HepG2 (cell line): Measurements from ENCODE around the gene PTGDS.

Source experiments
- BRCA1 ChIP-seq: sonication (generic); formaldehyde crosslinking; IDR thresholded peaks from 2 replicates; pipeline ENCODE4 v1.4.0; 2020; ENCODE audit warnings: missing genetic modification reagents
- CTCF ChIP-seq: sonication (generic); formaldehyde crosslinking; IDR thresholded peaks from 2 replicates; pipeline ENCODE4 v1.5.0; 2020; ENCODE audit warnings: mild to moderate bottlenecking, missing genetic modification reagents, moderate library complexity
- MXD1 ChIP-seq: sonication (generic); formaldehyde crosslinking; IDR thresholded peaks from 2 replicates; pipeline ENCODE4 v1.4.0; 2020; ENCODE audit warnings: mild to moderate bottlenecking, missing genetic modification reagents
- MXI1 ChIP-seq: IDR thresholded peaks from 3 replicates; pipeline ENCODE4 v1.6.1; 2012; ENCODE audit warnings: low read depth, low read length, inconsistent platforms, borderline replicate concordance
- PBX3 ChIP-seq: sonication (generic); formaldehyde crosslinking; IDR thresholded peaks from 2 replicates; pipeline ENCODE4 v1.8.1; 2023; ENCODE audit warnings: missing genetic modification reagents, inconsistent platforms, borderline replicate concordance
- PHB2 ChIP-seq: fragments of 450-650 bp; IDR thresholded peaks from 2 replicates; pipeline ENCODE4 v1.6.1; 2018; ENCODE audit not compliant: partially characterized antibody
- PHF8 ChIP-seq: sonication (generic); formaldehyde crosslinking; IDR thresholded peaks from 2 replicates; pipeline ENCODE4 v1.5.0; 2020; ENCODE audit warnings: missing genetic modification reagents
- POLR2A ChIP-seq, 2 experiments: IDR thresholded peaks; 2 replicates each; pipeline ENCODE4 v1.6.1; 2011; ENCODE audit warnings: low read depth in 2 of 2, low read length in 2 of 2, mild to moderate bottlenecking in 1 of 2, moderate library complexity in 1 of 2; ENCODE audit not compliant: insufficient read depth in 1 of 2
- TEF ChIP-seq: sonication (generic); formaldehyde crosslinking; IDR thresholded peaks from 2 replicates; pipeline ENCODE4 v1.5.0; 2020; ENCODE audit warnings: missing genetic modification reagents
- THAP8 ChIP-seq: sonication (generic); formaldehyde crosslinking; IDR thresholded peaks from 2 replicates; pipeline ENCODE4 v1.5.1; 2020; ENCODE audit warnings: missing genetic modification reagents, mild to moderate bottlenecking, borderline replicate concordance
- USF2 ChIP-seq, 2 experiments: sonication (generic) in 1 of 2; formaldehyde crosslinking in 1 of 2; IDR thresholded peaks; 2 replicates each; pipeline versions ENCODE4 v1.5.1 to v1.6.1; 2011 to 2020; ENCODE audit warnings: borderline replicate concordance in 1 of 2, low read depth in 1 of 2, low read length in 1 of 2, mild to moderate bottlenecking in 1 of 2, missing genetic modification reagents in 1 of 2, moderate library complexity in 1 of 2
- ZBTB33 ChIP-seq: sonication (generic); formaldehyde crosslinking; IDR thresholded peaks from 2 replicates; pipeline ENCODE4 v1.4.0; 2020; ENCODE audit warnings: missing genetic modification reagents
- ZNF713 ChIP-seq: sonication (generic); formaldehyde crosslinking; IDR thresholded peaks from 2 replicates; pipeline ENCODE4 v1.4.0; 2020; ENCODE audit warnings: mild to moderate bottlenecking, missing genetic modification reagents
- ZSCAN12 ChIP-seq: sonication (generic); formaldehyde crosslinking; IDR thresholded peaks from 2 replicates; pipeline ENCODE4 v1.9.0; 2021; ENCODE audit warnings: mild to moderate bottlenecking, missing genetic modification reagents

GRCh38 chr9:137023157-137023556 is 45.9 kb downstream of the PTGDS start:
- TF ChIP-seq MXI1 (no peak), CTCF (no peak), PBX3 (no peak), POLR2A (IDR thresholded peaks at IDR 0.05; ENCODE audit: insufficient read depth in 1 of 2, low read depth in 2 of 2, low read length in 2 of 2) (no peak), MXD1 (no peak), ZSCAN12 (no peak), USF2 (IDR thresholded peaks at IDR 0.05; ENCODE audit: low read depth, low read length) (no peak), USF2 (CRISPR knock-in tag; IDR thresholded peaks at IDR 0.05; ENCODE audit: borderline replicate concordance) (no peak), PHF8 (no peak), ZBTB33 (no peak), ZNF713 (no peak), BRCA1 (no peak), PHB2 (no peak), TEF (no peak), THAP8 (CRISPR knock-in tag) (no peak)
